HUES48 (cell line): Measurements from ENCODE around the gene CARMIL1.

ENCODE experiments used
- H3K27ac ChIP-seq: one replicate; pipeline ENCODE4 v1.7.0; 2013; ENCODE audit warnings: low read depth, low read length, inconsistent platforms
- H3K27me3 ChIP-seq: 2 replicates; pipeline ENCODE4 v1.6.1; 2013; ENCODE audit warnings: mild to moderate bottlenecking, low read length; ENCODE audit not compliant: control insufficient read depth, insufficient read depth
- H3K36me3 ChIP-seq: 2 replicates; pipeline ENCODE4 v1.6.1; 2013; ENCODE audit warnings: low read length; ENCODE audit not compliant: control insufficient read depth, insufficient read depth
- H3K4me1 ChIP-seq: 2 replicates; pipeline ENCODE4 v1.6.1; 2013; ENCODE audit warnings: mild to moderate bottlenecking, low read length; ENCODE audit not compliant: control insufficient read depth, insufficient read depth
- H3K4me3 ChIP-seq: 2 replicates; pipeline ENCODE4 v1.5.1; 2013; ENCODE audit warnings: mild to moderate bottlenecking, low read depth, low read length
- H3K9ac ChIP-seq: 2 replicates; pipeline ENCODE4 v1.6.1; 2013; ENCODE audit warnings: mild to moderate bottlenecking, low read depth, low read length, moderate library complexity
- H3K9me3 ChIP-seq: 2 replicates; pipeline ENCODE4 v1.6.1; 2013; ENCODE audit warnings: low read length; ENCODE audit not compliant: control insufficient read depth, insufficient read depth

CARMIL1 gene

DNA sequence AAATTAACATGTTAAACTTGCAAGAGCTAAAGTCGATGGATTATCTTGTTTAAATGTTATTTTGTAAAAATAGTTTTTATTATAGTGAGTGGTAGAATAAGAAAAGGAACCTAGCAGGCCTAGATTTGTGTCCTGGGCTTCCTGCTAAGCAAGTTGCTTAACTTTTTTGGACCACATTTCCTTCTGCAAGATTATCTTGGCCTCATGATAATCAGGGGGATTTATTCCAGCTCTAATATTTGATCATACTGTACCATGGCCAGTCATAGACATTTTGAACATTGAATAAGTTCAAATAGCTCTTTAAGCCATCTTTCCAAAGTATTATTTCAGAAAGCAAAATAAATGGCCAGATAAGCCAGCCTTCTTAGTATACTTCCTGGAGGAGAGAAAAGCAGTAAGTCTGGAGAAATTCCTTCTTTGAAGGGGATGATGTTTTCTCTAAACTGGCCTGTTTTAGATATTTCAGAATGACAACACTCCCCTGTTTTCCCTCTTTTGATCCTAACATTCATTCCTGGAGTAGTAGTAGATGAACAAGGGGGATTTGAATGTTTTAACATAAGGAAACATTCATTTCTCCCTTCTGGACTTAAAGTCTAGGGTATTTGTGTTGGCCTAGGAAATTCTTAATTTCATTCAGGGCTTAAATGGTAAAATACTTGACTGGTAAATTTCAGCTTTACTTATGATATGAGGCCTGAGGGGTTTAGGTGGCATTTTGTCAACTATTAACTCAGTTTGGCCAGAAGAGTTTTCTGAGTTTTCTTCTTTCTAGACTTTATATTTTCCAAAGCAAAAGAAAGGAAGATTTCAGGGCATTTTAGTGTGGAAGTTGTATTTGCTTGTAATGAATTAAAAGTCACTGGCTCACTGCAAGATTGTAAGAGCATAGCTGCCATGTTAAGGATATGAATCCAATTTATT lies 264.1 kb downstream of the CARMIL1 start:
- Histone ChIP-seq H3K4me3 (no peak overlapping the region), H3K9ac (no peak overlapping the region), H3K9me3 (no peaks in the 10 kb centered on the region), H3K27me3 (no peaks in the 10 kb centered on the region), H3K36me3 (peaks cover 17% of the 10 kb centered on the region), H3K27ac (no peak overlapping the region), H3K4me1 (no peaks in the 10 kb centered on the region)

DNA sequence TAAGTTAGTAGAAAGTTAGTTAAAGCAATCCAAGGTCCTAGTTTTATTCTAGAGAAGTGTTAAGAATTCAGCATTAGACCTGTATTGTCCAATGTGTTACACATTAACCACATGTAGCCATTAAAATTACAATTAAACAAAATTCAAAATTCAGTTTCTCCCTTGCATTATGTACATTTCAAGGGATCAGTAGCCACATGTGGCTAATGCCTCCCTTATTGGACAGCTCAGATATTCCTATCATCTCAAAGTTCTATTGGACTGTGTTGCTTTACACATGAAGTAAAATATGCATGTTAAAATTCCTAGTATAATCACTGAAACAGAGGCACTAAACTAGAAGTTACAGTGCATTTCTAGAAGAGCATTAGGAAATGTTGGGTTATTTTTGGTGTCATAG lies 265.7 kb downstream of the CARMIL1 start:
- no peak overlapping the region for H3K4me3 ChIP-seq
- H3K36me3 ChIP-seq = peaks cover 14% of the 10 kb centered on the region
- H3K27ac ChIP-seq = no peak overlapping the region
- no peaks in the 10 kb centered on the region for H3K4me1 ChIP-seq
- no peaks in the 10 kb centered on the region for H3K9me3 ChIP-seq
- no peaks in the 10 kb centered on the region for H3K27me3 ChIP-seq
- no peak overlapping the region for H3K9ac ChIP-seq

DNA sequence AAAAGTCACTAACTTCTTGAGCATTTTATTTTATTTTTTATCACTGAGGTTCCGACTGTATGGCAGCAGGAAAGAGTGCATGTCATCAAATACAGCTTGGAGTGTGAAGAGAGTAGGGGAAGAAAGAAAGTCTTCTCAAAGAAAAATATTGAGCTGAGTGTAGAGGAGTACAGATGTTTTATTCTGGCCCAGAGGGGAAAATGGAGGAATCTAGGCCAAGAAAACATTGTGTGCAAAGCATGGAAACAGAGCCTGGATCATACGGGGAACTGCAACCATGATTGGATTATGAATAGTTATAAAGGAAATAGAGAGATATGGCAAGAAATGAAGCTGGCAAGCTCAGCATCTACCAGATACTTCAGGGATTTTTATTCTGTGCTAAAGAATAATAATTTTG lies 268.6 kb downstream of the CARMIL1 start:
- Histone ChIP-seq H3K9me3 (no peaks in the 10 kb centered on the region), H3K36me3 (no peaks in the 10 kb centered on the region), H3K27ac (no peak overlapping the region), H3K9ac (no peak overlapping the region), H3K27me3 (no peaks in the 10 kb centered on the region), H3K4me3 (no peak overlapping the region), H3K4me1 (no peaks in the 10 kb centered on the region)

DNA sequence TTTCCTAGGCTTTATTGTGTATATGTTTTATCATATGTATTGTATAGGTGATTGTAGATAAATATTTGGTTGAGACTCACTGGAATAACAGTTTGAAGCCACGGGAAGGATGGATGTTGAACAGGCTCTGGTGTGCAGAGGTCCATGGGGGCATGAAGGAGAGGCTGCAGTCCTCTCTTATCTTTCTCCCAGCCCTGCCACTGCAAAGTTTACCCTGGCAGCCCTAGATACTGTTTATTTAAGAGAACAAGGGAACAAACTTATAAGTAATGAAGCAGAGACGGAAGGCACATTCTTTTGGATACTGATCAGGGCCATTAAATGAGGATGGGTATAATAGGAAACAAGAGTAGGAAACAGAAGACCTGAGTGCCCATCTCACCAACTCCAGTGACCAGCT lies 269.3 kb downstream of the CARMIL1 start:
- Histone ChIP-seq H3K27me3 (no peaks in the 10 kb centered on the region), H3K4me1 (no peaks in the 10 kb centered on the region), H3K9ac (no peak overlapping the region), H3K9me3 (no peaks in the 10 kb centered on the region), H3K27ac (no peak overlapping the region), H3K4me3 (no peak overlapping the region), H3K36me3 (no peaks in the 10 kb centered on the region)

DNA sequence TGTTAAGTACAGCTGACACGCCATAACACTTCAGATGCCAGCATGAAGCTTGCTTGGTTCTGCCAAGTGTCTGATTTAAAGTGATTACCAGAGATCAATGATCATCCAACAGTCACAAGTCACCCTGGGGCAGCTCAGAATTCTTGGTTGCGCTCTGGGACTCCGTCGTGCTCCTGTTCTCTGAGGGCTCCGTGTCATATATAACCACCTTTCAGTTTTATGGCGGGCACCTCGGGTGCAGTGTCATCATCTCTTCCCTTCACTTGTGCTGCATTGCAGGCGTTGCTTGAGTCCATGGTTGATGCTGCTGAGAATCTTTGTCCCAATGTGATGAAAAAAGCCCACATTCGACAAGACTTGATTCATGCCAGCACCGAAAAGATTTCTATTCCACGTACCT lies 271.5 kb downstream of the CARMIL1 start:
- Histone ChIP-seq H3K4me1 (no peaks in the 10 kb centered on the region), H3K27me3 (no peaks in the 10 kb centered on the region), H3K9me3 (no peaks in the 10 kb centered on the region), H3K9ac (no peak overlapping the region), H3K36me3 (no peaks in the 10 kb centered on the region), H3K27ac (no peak overlapping the region), H3K4me3 (no peak overlapping the region)

DNA sequence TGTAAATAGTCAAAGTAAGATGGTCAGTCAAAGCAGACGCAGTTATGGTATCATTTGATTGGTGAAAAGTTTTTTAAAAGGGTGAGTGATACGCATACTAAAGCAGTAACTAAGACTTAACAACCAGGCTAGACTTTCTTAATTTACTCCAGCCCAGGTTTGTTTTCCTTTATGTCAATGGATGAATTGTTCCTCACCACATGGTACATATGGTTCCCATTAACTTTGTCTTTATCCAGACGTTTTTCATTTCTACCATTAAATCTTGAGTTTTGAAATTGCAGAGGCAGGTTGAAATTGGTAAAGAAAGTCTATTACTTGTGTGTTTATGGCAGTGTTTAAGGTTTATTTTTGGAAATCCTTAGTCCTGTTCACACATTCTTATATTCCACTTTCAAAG lies 274.3 kb downstream of the CARMIL1 start:
- H3K27ac ChIP-seq = no peak overlapping the region
- H3K9me3 ChIP-seq = no peaks in the 10 kb centered on the region
- no peak overlapping the region for H3K4me3 ChIP-seq
- H3K4me1 ChIP-seq = no peaks in the 10 kb centered on the region
- H3K27me3 ChIP-seq = no peaks in the 10 kb centered on the region
- H3K36me3 ChIP-seq = no peaks in the 10 kb centered on the region
- H3K9ac ChIP-seq = no peak overlapping the region

DNA sequence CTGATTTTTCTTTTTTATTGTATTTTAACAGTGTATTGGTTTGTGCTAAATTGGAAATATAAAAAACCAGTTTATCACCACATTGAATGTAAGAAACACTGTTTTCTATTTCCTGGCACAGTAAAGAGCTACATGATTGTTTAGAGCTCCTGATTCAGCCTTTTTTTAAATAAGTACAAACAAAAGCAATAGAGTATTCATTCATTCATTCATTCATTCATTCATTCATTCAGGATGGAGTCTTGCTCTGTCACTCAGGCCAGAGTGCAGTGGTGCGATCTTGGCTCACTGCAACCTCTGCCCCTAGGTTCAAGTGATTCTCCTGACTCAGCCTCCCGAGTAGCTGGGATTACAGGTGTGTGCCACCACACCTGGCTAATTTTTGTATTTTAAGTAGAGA lies 276.0 kb downstream of the CARMIL1 start:
- Histone ChIP-seq H3K27ac (no peak overlapping the region), H3K4me1 (no peaks in the 10 kb centered on the region), H3K27me3 (no peaks in the 10 kb centered on the region), H3K9me3 (no peaks in the 10 kb centered on the region), H3K4me3 (no peak overlapping the region), H3K9ac (no peak overlapping the region), H3K36me3 (no peaks in the 10 kb centered on the region)

DNA sequence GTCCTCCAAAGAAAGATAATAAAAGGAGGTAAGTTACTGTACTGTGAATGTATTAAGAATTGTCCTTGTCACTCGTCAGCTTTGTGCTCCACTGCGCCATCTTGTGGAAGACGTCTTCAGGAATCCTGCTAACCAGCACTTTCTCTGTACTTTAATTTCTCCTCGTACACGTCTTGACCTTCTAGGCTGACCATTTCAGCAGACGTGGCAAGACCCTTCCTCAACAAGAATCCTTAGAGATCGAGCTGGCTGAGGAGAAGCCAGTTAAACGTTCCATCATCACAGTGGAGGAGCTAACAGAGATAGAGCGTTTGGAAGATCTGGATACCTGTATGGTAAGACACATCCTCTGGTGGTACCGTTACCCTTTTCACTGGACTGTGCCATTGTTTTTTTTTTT lies 277.3 kb downstream of the CARMIL1 start:
- Histone ChIP-seq H3K36me3 (no peaks in the 10 kb centered on the region), H3K27ac (no peak overlapping the region), H3K4me3 (no peak overlapping the region), H3K4me1 (no peaks in the 10 kb centered on the region), H3K9ac (no peak overlapping the region), H3K9me3 (no peaks in the 10 kb centered on the region), H3K27me3 (no peaks in the 10 kb centered on the region)

DNA sequence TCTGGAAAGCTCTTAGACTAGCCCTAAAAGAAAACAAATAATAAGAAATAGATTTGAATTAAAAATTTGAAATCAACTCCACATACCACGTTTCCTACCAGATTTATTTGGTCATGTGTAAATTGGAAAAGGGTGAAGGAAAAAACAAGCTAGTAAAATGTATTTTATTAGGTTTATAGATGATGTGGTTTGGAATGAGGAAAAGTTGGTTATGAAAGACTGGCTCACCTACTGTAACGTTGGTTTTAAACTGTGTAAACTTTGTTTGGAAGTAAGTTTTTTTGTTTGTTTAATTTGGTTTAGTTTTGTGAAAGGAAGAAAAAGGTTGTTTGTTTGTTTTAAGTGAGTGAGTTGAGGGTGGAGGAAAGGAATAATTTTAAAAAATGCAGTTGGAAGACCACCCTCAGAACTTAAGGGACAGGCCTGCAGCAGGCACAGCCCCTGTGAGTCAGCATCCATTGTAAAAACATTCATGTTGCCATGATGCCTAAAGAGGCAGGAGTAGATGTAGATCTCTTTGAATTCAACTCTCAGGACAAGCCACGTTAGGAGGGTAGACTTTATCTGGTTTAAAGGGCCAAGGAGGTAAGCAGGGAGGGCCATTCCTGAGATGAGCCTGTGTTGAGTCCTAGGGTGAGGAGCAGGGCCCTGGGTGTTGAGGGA lies 279.1 kb downstream of the CARMIL1 start:
- H3K9ac ChIP-seq = no peak overlapping the region
- no peak overlapping the region for H3K27ac ChIP-seq
- no peaks in the 10 kb centered on the region for H3K4me1 ChIP-seq
- no peaks in the 10 kb centered on the region for H3K36me3 ChIP-seq
- no peaks in the 10 kb centered on the region for H3K9me3 ChIP-seq
- no peak overlapping the region for H3K4me3 ChIP-seq
- no peaks in the 10 kb centered on the region for H3K27me3 ChIP-seq

DNA sequence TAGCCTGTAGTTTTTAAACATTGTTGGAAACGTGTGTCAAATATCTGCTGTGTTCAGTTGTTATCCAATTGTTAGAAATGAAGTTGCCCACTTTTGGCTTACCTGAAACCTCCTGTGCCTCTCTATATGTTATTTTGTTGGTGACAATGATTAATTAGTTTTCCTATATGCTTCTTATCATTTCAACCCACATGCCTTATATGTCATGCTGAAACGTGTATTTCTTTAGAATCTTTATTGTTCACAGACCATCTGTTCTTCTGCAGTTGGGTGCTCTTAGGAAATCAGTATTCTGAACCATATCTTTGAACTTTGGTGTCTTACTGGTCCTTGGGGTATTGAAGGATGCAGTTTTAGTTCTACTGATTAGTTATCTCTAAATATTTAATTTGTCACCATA lies 281.7 kb downstream of the CARMIL1 start:
- Histone ChIP-seq H3K4me1 (no peaks in the 10 kb centered on the region), H3K9ac (no peak overlapping the region), H3K36me3 (no peaks in the 10 kb centered on the region), H3K9me3 (no peaks in the 10 kb centered on the region), H3K27ac (no peak overlapping the region), H3K27me3 (no peaks in the 10 kb centered on the region), H3K4me3 (no peak overlapping the region)

DNA sequence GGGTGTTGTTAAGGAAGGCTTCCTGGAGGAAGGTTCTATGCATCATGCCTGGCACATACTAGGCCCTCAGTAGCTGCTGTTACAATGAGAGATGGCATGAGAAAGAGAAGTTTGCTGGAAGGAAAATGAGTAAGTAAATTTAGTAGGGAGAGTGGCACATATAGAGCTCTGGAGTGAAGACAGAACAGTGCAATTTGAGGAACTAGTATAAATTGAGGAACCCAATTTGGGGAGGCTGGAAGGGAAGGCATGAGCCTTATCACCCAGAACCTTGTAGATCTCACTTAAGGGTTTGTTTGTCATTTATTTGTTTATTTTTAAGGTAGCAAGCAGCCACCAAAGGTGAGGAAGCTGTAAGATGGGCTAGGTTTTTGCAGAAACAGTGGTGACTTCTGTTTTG lies 285.8 kb downstream of the CARMIL1 start:
- Histone ChIP-seq H3K27ac (no peak overlapping the region), H3K36me3 (no peaks in the 10 kb centered on the region), H3K4me1 (no peaks in the 10 kb centered on the region), H3K4me3 (no peak overlapping the region), H3K27me3 (no peaks in the 10 kb centered on the region), H3K9me3 (no peaks in the 10 kb centered on the region), H3K9ac (no peak overlapping the region)
